Stimulated activated CD4-positive, alpha-beta T cell treated with anti-CD3 and anti-CD28 coated beads, TNF-alpha, amount 100 ng/mL, for 4 hours (primary cell): ENCODE results near the gene GNPTAB.

Experiments used
- DNase-seq, 3 experiments: peaks; one replicate each; pipeline ENCODE4 v3.0.0-alpha.2; 2020; ENCODE audit warnings: low read depth in 3 of 3

GNPTAB gene

GRCh38 chr12:101772012-101772775 is 58.6 kb downstream of the GNPTAB start:
- DNase-seq: no peak

GRCh38 chr12:101769865-101770264 is 60.9 kb downstream of the GNPTAB start:
- DNase-seq: no peak

- no peak for DNase-seq
Observed at GRCh38 chr12:101768781-101769180, 62.0 kb downstream of the GNPTAB start.

GRCh38 chr12:101767537-101767936 is 63.2 kb downstream of the GNPTAB start:
- no peak for DNase-seq

- no peak for DNase-seq
Observed at GRCh38 chr12:101764051-101764792, 66.5 kb downstream of the GNPTAB start.

GRCh38 chr12:101763246-101763931 is 67.4 kb downstream of the GNPTAB start:
- no peak for DNase-seq

GRCh38 chr12:101761781-101762180 is 69.0 kb downstream of the GNPTAB start:
- no peak for DNase-seq

- no peak for DNase-seq
Observed at GRCh38 chr12:101761350-101761749, 69.4 kb downstream of the GNPTAB start.

GRCh38 chr12:101759396-101760047 is 71.2 kb downstream of the GNPTAB start:
- DNase-seq: no peak

- DNase-seq: no peak
Observed at GRCh38 chr12:101750152-101750551, 80.6 kb downstream of the GNPTAB start.

GRCh38 chr12:101749657-101750056 is 81.1 kb downstream of the GNPTAB start:
- DNase-seq: no peak

- DNase-seq: no peak
Observed at GRCh38 chr12:101748907-101749306, 81.9 kb downstream of the GNPTAB start.

- no peak for DNase-seq
Observed at GRCh38 chr12:101747697-101748096, 83.1 kb downstream of the GNPTAB start.

GRCh38 chr12:101746661-101747060 is 84.1 kb downstream of the GNPTAB start:
- DNase-seq: no peak

GRCh38 chr12:101746196-101746595 is 84.6 kb downstream of the GNPTAB start:
- no peak for DNase-seq

GRCh38 chr12:101745481-101745880 is 85.3 kb downstream of the GNPTAB start:
- no peak for DNase-seq

GRCh38 chr12:101743724-101744472 is 86.9 kb downstream of the GNPTAB start:
- no peak for DNase-seq

GRCh38 chr12:101743242-101743641 is 87.5 kb downstream of the GNPTAB start:
- no peak for DNase-seq

GRCh38 chr12:101740980-101741379 is 89.8 kb downstream of the GNPTAB start:
- DNase-seq: no peak

- no peak for DNase-seq
Observed at GRCh38 chr12:101740566-101740965, 90.2 kb downstream of the GNPTAB start.

- DNase-seq: no peak
Observed at GRCh38 chr12:101738920-101739665, 91.7 kb downstream of the GNPTAB start, which contains the start of gene SYCP3. SYCP3 (minus strand) TSS chr12:101739462; CDS start chr12:101737935, 1,527 bp downstream.
